WI38 (cell line): ENCODE data around the gene AKAP7.
"Not testable (repeated sequence)": the region's sequence is repeated elsewhere in the genome, so short reads cannot be mapped to it uniquely, and the experiment has no call there.

ENCODE experiments used
- H3K4me3 ChIP-seq: 2 replicates; pipeline ENCODE4 v1.5.1; 2011; ENCODE audit warnings: low read depth, mild to moderate bottlenecking, control low read depth, low read length
- TF ChIP-seq, protein P1 (sequence below): IDR thresholded peaks from 2 replicates; pipeline ENCODE4 v1.5.1; 2012; ENCODE audit warnings: low read depth, mild to moderate bottlenecking, control low read depth, low read length

The AKAP7 gene

GRCh38 chr6:131258816-131259476 is 123.7 kb downstream of the AKAP7 start:
- TF ChIP-seq, protein P1, sequence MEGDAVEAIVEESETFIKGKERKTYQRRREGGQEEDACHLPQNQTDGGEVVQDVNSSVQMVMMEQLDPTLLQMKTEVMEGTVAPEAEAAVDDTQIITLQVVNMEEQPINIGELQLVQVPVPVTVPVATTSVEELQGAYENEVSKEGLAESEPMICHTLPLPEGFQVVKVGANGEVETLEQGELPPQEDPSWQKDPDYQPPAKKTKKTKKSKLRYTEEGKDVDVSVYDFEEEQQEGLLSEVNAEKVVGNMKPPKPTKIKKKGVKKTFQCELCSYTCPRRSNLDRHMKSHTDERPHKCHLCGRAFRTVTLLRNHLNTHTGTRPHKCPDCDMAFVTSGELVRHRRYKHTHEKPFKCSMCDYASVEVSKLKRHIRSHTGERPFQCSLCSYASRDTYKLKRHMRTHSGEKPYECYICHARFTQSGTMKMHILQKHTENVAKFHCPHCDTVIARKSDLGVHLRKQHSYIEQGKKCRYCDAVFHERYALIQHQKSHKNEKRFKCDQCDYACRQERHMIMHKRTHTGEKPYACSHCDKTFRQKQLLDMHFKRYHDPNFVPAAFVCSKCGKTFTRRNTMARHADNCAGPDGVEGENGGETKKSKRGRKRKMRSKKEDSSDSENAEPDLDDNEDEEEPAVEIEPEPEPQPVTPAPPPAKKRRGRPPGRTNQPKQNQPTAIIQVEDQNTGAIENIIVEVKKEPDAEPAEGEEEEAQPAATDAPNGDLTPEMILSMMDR = no peak
- no peak overlapping the region for H3K4me3 ChIP-seq

GRCh38 chr6:131260960-131261359 is 125.7 kb downstream of the AKAP7 start:
- H3K4me3 ChIP-seq = not testable (repeated sequence)

DNA sequence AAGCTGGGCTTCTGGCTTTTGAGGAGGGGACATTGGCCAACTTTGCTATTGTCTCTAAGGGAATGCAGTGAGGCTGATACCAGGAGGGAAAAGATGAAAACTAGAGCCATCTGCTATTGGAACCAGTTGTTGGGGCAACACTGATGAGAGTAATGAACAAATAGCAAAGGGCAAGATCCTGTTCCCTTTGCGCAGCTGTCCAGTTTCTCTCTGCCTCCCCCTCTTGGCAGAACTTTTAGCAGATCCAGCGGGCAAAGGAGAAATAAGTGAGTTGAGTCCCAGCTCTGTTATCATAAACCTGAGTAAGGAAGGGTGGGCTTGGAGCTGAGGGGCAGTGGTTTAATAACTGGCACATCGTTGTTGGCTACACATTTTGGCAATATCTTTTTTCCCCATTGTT is 126.8 kb downstream of the AKAP7 start:
- no peak overlapping the region for H3K4me3 ChIP-seq
- TF ChIP-seq, protein P1 = no peak

GRCh38 chr6:131265939-131266338 is 130.7 kb downstream of the AKAP7 start:
- TF ChIP-seq, protein P1 = no peak

DNA sequence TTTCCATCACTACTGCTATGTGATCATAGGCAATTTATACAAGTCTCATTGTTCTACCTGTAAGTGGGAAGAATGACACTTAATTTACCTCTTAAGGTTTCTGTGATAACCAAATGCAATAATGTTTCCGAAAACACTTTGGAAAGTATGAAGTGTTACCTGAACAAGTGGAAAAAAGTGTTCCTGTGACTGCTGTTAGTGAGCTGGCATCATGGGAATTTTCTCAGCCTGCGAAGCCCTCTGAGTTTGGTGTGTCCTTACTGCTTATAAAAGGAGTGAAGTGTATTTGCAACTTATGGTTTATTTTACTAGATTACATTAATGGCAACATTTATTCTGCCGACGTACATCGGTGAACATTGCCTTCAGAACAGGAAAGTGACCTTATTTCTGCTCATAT is 133.0 kb downstream of the AKAP7 start:
- TF ChIP-seq, protein P1 = no peak
- H3K4me3 ChIP-seq = no peak overlapping the region

More at GRCh38 chr6:131265939-131266338, 130.7 kb downstream of the AKAP7 start:
- no peak overlapping the region for H3K4me3 ChIP-seq

- no peak overlapping the region for H3K4me3 ChIP-seq
- TF ChIP-seq, protein P1 = no peak
These were observed 134.5 kb downstream of the AKAP7 start for GRCh38 chr6:131269565-131270391.

- TF ChIP-seq, protein P1 = no peak
These were observed 135.3 kb downstream of the AKAP7 start for GRCh38 chr6:131270534-131270933.

More at GRCh38 chr6:131270534-131270933, 135.3 kb downstream of the AKAP7 start:
- no peak overlapping the region for H3K4me3 ChIP-seq
